Measurements from ENCODE around the gene TM4SF20. TPM values are rescaled to one million over a fixed set of nuclear protein-coding genes. Genes with fewer than 3 reads are reported as not detected.

Gene TM4SF20
- total and polyA plus RNA-seq, 2 experiments from 2014 or later: not detected

DNA sequence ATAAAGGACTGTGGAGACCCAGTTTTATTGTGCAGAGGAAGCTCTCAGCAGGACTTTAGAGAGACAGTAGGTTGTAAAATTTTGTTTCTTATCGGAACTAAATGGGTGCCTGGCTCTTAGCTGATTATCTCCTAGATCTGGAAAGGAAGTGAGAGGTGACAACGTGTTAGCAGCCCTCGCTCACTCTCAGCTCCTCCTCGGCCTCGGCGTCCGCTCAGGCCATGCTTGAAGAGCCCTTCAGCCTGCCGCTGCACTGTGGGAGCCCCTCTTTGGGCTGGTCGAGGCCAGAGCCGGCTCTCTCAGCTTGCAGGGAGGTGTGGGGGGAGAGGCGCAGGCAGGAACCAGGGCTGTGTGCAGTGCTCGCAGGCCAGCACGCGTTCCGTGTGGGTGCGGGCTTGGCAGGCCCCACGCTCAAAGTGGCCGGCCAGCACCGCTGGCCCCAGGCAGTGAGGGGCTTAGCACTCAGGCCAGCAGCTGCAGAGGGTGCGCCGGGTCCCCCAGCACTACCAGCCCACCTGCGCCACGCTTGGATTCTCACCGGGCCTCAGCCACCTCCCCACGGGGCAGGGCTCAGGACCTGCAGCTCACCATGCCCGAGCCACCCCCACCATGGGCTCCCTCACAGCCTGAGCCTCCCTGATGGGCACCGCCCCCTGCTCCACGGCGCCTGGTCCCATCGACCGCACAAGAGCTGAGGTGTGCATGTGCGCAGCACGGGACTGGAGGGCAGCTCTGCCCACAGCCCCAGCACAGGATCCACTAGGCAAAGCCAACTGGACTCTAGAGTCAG lies 58.6 kb downstream of the TM4SF20 start:
- H3K36me3 Mint-ChIP-seq (ENCODE audit: low read depth): peaks cover 45% of the 10 kb centered on the region
- Histone ChIP-seq H3K36me3 (ENCODE audit: insufficient read depth) (peaks cover 10% of the 10 kb centered on the region; the same call in 1 of the 2 replicates), H3F3A (replicated peaks; ENCODE audit: low read depth) (no peaks in the 10 kb centered on the region; the same call in 1 of the 2 replicates), H3K79me2 (replicated peaks; ENCODE audit: insufficient read depth) (0 out of 2 replicates have a peak, but pooled peaks cover under 1% of the 10 kb centered on the region), H3K4me1 (ENCODE audit: insufficient read depth) (no peaks in the 10 kb centered on the region), H4K20me1 (replicated peaks; ENCODE audit: insufficient read depth) (no peaks in the 10 kb centered on the region), H3K27me3 (ENCODE audit: insufficient read depth) (no peaks in the 10 kb centered on the region), H3K4me3 (no peak overlapping the region), H3K27ac (ENCODE audit: low read depth) (no peak overlapping the region), H3K4me2 (no peak overlapping the region), H3K9me2 (ENCODE audit: insufficient read depth) (0 out of 2 replicates have a peak, but pooled peaks cover 2% of the 10 kb centered on the region), H2AFZ (no peak overlapping the region)
- no peak overlapping the region for H3K27ac Mint-ChIP-seq
- H3K4me1 Mint-ChIP-seq: peaks cover 4% of the 10 kb centered on the region; the same call in 1 of the 3 replicates
- H3K9me3 Mint-ChIP-seq: peaks cover 52% of the 10 kb centered on the region
- H3K4me3 Mint-ChIP-seq: no peak overlapping the region
- ATAC-seq: no peak
- H3K27me3 Mint-ChIP-seq (ENCODE audit: insufficient read depth, low read depth, poor library complexity): peaks cover 2% of the 10 kb centered on the region
- TF ChIP-seq JUNB (IDR thresholded peaks at IDR 0.05; ENCODE audit: unreplicated experiment) (no peak), EZH2 (IDR thresholded peaks at IDR 0.05; ENCODE audit: low read depth, unreplicated experiment) (no peak), POLR2AphosphoS5 (IDR thresholded peaks at IDR 0.05; ENCODE audit: low read depth) (no peak), CREB1 (CRISPR knock-in tag; IDR thresholded peaks at IDR 0.05; ENCODE audit: low read depth) (no peak), STAT1 (IDR thresholded peaks at IDR 0.05; ENCODE audit: unreplicated experiment) (no peak)
- TF ChIP-seq, protein P1, sequence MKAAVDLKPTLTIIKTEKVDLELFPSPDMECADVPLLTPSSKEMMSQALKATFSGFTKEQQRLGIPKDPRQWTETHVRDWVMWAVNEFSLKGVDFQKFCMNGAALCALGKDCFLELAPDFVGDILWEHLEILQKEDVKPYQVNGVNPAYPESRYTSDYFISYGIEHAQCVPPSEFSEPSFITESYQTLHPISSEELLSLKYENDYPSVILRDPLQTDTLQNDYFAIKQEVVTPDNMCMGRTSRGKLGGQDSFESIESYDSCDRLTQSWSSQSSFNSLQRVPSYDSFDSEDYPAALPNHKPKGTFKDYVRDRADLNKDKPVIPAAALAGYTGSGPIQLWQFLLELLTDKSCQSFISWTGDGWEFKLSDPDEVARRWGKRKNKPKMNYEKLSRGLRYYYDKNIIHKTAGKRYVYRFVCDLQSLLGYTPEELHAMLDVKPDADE (IDR thresholded peaks at IDR 0.05): no peak
- DNase-seq (ENCODE audit: low spot score): no peak

DNA sequence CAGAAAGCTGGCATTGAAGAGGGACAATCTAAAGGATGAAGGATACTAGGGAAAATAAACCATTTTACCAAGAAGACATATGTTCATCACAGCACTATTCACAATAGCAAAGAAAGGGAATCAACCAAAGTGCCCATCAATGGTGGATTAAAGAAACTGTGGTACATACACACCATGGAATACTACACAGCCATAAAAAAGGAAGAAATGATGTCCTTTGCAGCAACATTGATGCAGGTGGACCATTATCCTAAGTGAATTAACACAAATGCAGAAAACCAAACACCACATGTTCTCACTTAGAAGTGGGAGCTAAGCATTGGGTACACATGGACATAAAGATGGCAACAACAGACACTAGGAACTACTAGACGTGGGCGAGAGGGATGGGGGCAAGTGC lies 61.3 kb downstream of the TM4SF20 start:
- TF ChIP-seq EZH2 (IDR thresholded peaks at IDR 0.05; ENCODE audit: low read depth, unreplicated experiment): no peak
- no peak for TF ChIP-seq ZNF331 (CRISPR knock-in tag; IDR thresholded peaks at IDR 0.05; ENCODE audit: low read depth)
- TF ChIP-seq, protein P2, sequence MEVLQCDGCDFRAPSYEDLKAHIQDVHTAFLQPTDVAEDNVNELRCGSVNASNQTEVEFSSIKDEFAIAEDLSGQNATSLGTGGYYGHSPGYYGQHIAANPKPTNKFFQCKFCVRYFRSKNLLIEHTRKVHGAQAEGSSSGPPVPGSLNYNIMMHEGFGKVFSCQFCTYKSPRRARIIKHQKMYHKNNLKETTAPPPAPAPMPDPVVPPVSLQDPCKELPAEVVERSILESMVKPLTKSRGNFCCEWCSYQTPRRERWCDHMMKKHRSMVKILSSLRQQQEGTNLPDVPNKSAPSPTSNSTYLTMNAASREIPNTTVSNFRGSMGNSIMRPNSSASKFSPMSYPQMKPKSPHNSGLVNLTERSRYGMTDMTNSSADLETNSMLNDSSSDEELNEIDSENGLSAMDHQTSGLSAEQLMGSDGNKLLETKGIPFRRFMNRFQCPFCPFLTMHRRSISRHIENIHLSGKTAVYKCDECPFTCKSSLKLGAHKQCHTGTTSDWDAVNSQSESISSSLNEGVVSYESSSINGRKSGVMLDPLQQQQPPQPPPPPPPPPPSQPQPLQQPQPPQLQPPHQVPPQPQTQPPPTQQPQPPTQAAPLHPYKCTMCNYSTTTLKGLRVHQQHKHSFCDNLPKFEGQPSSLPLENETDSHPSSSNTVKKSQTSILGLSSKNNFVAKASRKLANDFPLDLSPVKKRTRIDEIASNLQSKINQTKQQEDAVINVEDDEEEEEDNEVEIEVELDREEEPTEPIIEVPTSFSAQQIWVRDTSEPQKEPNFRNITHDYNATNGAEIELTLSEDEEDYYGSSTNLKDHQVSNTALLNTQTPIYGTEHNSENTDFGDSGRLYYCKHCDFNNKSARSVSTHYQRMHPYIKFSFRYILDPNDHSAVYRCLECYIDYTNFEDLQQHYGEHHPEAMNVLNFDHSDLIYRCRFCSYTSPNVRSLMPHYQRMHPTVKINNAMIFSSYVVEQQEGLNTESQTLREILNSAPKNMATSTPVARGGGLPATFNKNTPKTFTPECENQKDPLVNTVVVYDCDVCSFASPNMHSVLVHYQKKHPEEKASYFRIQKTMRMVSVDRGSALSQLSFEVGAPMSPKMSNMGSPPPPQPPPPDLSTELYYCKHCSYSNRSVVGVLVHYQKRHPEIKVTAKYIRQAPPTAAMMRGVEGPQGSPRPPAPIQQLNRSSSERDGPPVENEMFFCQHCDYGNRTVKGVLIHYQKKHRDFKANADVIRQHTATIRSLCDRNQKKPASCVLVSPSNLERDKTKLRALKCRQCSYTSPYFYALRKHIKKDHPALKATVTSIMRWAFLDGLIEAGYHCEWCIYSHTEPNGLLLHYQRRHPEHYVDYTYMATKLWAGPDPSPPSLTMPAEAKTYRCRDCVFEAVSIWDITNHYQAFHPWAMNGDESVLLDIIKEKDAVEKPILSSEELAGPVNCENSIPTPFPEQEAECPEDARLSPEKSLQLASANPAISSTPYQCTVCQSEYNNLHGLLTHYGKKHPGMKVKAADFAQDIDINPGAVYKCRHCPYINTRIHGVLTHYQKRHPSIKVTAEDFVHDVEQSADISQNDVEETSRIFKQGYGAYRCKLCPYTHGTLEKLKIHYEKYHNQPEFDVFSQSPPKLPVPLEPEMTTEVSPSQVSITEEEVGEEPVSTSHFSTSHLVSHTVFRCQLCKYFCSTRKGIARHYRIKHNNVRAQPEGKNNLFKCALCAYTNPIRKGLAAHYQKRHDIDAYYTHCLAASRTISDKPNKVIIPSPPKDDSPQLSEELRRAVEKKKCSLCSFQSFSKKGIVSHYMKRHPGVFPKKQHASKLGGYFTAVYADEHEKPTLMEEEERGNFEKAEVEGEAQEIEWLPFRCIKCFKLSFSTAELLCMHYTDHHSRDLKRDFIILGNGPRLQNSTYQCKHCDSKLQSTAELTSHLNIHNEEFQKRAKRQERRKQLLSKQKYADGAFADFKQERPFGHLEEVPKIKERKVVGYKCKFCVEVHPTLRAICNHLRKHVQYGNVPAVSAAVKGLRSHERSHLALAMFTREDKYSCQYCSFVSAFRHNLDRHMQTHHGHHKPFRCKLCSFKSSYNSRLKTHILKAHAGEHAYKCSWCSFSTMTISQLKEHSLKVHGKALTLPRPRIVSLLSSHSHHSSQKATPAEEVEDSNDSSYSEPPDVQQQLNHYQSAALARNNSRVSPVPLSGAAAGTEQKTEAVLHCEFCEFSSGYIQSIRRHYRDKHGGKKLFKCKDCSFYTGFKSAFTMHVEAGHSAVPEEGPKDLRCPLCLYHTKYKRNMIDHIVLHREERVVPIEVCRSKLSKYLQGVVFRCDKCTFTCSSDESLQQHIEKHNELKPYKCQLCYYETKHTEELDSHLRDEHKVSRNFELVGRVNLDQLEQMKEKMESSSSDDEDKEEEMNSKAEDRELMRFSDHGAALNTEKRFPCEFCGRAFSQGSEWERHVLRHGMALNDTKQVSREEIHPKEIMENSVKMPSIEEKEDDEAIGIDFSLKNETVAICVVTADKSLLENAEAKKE (CRISPR knock-in tag; IDR thresholded peaks at IDR 0.05): no peak
- TF ChIP-seq, protein P3, sequence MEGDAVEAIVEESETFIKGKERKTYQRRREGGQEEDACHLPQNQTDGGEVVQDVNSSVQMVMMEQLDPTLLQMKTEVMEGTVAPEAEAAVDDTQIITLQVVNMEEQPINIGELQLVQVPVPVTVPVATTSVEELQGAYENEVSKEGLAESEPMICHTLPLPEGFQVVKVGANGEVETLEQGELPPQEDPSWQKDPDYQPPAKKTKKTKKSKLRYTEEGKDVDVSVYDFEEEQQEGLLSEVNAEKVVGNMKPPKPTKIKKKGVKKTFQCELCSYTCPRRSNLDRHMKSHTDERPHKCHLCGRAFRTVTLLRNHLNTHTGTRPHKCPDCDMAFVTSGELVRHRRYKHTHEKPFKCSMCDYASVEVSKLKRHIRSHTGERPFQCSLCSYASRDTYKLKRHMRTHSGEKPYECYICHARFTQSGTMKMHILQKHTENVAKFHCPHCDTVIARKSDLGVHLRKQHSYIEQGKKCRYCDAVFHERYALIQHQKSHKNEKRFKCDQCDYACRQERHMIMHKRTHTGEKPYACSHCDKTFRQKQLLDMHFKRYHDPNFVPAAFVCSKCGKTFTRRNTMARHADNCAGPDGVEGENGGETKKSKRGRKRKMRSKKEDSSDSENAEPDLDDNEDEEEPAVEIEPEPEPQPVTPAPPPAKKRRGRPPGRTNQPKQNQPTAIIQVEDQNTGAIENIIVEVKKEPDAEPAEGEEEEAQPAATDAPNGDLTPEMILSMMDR (conservative IDR thresholded peaks at IDR 0.05; ENCODE audit: low read depth in 2 of 2): no peak
- Histone ChIP-seq H3K27me3 (ENCODE audit: insufficient read depth) (no peaks in the 10 kb centered on the region), H3F3A (replicated peaks; ENCODE audit: low read depth) (no peaks in the 10 kb centered on the region), H3K4me1 (ENCODE audit: insufficient read depth) (no peaks in the 10 kb centered on the region), H3K27ac (ENCODE audit: low read depth) (no peak overlapping the region), H2AFZ (no peak overlapping the region), H4K20me1 (replicated peaks; ENCODE audit: insufficient read depth) (no peaks in the 10 kb centered on the region), H3K79me2 (replicated peaks; ENCODE audit: insufficient read depth) (no peaks in the 10 kb centered on the region), H3K4me2 (no peak overlapping the region), H3K9me2 (ENCODE audit: insufficient read depth) (0 out of 2 replicates have a peak, but pooled peaks cover 2% of the 10 kb centered on the region), H3K4me3 (no peak overlapping the region), H3K36me3 (ENCODE audit: insufficient read depth) (peaks cover 7% of the 10 kb centered on the region; the same call in 1 of the 2 replicates)
- Mint-ChIP-seq H3K27me3 (ENCODE audit: insufficient read depth, low read depth, poor library complexity) (peaks cover 2% of the 10 kb centered on the region), H3K4me1 (no peaks in the 10 kb centered on the region), H3K9me3 (peaks cover 35% of the 10 kb centered on the region), H3K36me3 (ENCODE audit: low read depth) (peaks cover 30% of the 10 kb centered on the region), H3K4me3 (no peak overlapping the region), H3K27ac (no peak overlapping the region)
- no peak for ATAC-seq
- no peak for DNase-seq (ENCODE audit: low spot score)
